ENCODE results near the gene KRT16.

DNA sequence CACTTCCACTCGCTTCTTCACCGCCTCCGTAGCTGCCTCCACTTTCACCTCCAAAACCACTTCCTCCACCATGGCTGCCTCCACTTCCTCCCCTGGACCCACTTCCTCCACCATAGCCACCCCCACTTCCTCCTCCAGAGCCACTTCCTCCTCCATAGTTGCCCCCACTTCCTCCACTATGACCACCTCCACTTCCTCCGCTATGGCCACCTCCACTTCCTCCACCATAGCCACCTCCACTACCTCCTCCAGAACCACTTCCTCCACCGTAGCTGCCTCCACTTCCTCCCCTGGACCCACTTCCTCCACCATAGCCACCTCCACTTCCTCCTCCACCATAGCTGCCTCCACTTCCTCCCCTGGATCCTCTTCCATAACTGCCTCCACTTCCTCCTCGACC, 45.2 kb downstream of the KRT16 start:
- TF ChIP-seq RAD21 (IDR thresholded peaks at IDR 0.05; ENCODE audit: low read depth), result no peak
- TF ChIP-seq TAF1 (IDR thresholded peaks at IDR 0.05; ENCODE audit: low read depth), result no peak
- TF ChIP-seq TEAD4 (IDR thresholded peaks at IDR 0.05), result no peak
- no peak for TF ChIP-seq EP300 (IDR thresholded peaks at IDR 0.05; ENCODE audit: borderline replicate concordance)
- no peak for TF ChIP-seq NFIC (IDR thresholded peaks at IDR 0.05)
- TF ChIP-seq, protein P1, sequence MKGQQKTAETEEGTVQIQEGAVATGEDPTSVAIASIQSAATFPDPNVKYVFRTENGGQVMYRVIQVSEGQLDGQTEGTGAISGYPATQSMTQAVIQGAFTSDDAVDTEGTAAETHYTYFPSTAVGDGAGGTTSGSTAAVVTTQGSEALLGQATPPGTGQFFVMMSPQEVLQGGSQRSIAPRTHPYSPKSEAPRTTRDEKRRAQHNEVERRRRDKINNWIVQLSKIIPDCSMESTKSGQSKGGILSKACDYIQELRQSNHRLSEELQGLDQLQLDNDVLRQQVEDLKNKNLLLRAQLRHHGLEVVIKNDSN (IDR thresholded peaks at IDR 0.05), result no peak
- TF ChIP-seq YY1 (IDR thresholded peaks at IDR 0.05; ENCODE audit: low read depth), result no peak
- TF ChIP-seq, protein P2, sequence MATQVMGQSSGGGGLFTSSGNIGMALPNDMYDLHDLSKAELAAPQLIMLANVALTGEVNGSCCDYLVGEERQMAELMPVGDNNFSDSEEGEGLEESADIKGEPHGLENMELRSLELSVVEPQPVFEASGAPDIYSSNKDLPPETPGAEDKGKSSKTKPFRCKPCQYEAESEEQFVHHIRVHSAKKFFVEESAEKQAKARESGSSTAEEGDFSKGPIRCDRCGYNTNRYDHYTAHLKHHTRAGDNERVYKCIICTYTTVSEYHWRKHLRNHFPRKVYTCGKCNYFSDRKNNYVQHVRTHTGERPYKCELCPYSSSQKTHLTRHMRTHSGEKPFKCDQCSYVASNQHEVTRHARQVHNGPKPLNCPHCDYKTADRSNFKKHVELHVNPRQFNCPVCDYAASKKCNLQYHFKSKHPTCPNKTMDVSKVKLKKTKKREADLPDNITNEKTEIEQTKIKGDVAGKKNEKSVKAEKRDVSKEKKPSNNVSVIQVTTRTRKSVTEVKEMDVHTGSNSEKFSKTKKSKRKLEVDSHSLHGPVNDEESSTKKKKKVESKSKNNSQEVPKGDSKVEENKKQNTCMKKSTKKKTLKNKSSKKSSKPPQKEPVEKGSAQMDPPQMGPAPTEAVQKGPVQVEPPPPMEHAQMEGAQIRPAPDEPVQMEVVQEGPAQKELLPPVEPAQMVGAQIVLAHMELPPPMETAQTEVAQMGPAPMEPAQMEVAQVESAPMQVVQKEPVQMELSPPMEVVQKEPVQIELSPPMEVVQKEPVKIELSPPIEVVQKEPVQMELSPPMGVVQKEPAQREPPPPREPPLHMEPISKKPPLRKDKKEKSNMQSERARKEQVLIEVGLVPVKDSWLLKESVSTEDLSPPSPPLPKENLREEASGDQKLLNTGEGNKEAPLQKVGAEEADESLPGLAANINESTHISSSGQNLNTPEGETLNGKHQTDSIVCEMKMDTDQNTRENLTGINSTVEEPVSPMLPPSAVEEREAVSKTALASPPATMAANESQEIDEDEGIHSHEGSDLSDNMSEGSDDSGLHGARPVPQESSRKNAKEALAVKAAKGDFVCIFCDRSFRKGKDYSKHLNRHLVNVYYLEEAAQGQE (IDR thresholded peaks at IDR 0.05; ENCODE audit: low read depth), result no peak
- TF ChIP-seq EGR1 (IDR thresholded peaks at IDR 0.05), result no peak
- TF ChIP-seq TCF12 (IDR thresholded peaks at IDR 0.05; ENCODE audit: low read depth), result no peak
- no peak for TF ChIP-seq CEBPB (IDR thresholded peaks at IDR 0.05)
- TF ChIP-seq, protein P3, sequence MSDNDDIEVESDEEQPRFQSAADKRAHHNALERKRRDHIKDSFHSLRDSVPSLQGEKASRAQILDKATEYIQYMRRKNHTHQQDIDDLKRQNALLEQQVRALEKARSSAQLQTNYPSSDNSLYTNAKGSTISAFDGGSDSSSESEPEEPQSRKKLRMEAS (IDR thresholded peaks at IDR 0.05), result no peak
- TF ChIP-seq FOXM1 (IDR thresholded peaks at IDR 0.05; ENCODE audit: borderline replicate concordance, low read depth), result no peak
